Glutamatergic neuron (in vitro differentiated cells): ENCODE measurements around the gene SPAG6. TPM values are rescaled to one million over a fixed set of nuclear protein-coding genes. Genes with fewer than 3 reads are reported as not detected.

Experiments
- DNase-seq: peaks from one replicate; pipeline ENCODE4 v3.0.0; 2022
- H3K27ac Mint-ChIP-seq: one replicate; pipeline ENCODE4 v1.8.0; 2020; ENCODE audit warnings: mild to moderate bottlenecking, mixed read lengths, inconsistent platforms; ENCODE audit not compliant: unreplicated experiment
- H3K27me3 Mint-ChIP-seq: one replicate; pipeline ENCODE4 v1.8.0; 2020; ENCODE audit warnings: mild to moderate bottlenecking, moderate library complexity, mixed read lengths, inconsistent platforms; ENCODE audit not compliant: unreplicated experiment
- H3K36me3 Mint-ChIP-seq: one replicate; pipeline ENCODE4 v1.8.0; 2020; ENCODE audit warnings: mild to moderate bottlenecking, mixed read lengths, inconsistent platforms; ENCODE audit not compliant: unreplicated experiment
- H3K4me1 Mint-ChIP-seq: one replicate; pipeline ENCODE4 v1.8.0; 2020; ENCODE audit warnings: mild to moderate bottlenecking, low read depth, mixed read lengths, inconsistent platforms; ENCODE audit not compliant: unreplicated experiment
- H3K4me3 Mint-ChIP-seq: one replicate; pipeline ENCODE4 v1.8.0; 2020; ENCODE audit warnings: mild to moderate bottlenecking, mixed read lengths, inconsistent platforms; ENCODE audit not compliant: unreplicated experiment
- H3K9me3 Mint-ChIP-seq: one replicate; pipeline ENCODE4 v1.8.0; 2020; ENCODE audit warnings: mild to moderate bottlenecking, moderate library complexity, mixed read lengths, inconsistent platforms; ENCODE audit not compliant: unreplicated experiment
- total RNA-seq: library from RNA; stranded (reverse); fragmentation: NEBNext Ultra II Directional; extraction: Animal tissue kit (Norgen Biotek cat#: 25700); gene quantifications from one replicate; pipeline ENCODE4 v1.2.1, GENCODE V29; 2021; ENCODE audit not compliant: unreplicated experiment
- TF ChIP-seq, protein P1 (sequence below): fragments of 200-600 bp; sonication (generic); IDR thresholded peaks from one replicate; pipeline ENCODE4 v1.5.0; 2021; ENCODE audit not compliant: partially characterized antibody, unreplicated experiment

SPAG6 gene
- total RNA-seq, 1 donor from 2014 or later = not detected

DNA sequence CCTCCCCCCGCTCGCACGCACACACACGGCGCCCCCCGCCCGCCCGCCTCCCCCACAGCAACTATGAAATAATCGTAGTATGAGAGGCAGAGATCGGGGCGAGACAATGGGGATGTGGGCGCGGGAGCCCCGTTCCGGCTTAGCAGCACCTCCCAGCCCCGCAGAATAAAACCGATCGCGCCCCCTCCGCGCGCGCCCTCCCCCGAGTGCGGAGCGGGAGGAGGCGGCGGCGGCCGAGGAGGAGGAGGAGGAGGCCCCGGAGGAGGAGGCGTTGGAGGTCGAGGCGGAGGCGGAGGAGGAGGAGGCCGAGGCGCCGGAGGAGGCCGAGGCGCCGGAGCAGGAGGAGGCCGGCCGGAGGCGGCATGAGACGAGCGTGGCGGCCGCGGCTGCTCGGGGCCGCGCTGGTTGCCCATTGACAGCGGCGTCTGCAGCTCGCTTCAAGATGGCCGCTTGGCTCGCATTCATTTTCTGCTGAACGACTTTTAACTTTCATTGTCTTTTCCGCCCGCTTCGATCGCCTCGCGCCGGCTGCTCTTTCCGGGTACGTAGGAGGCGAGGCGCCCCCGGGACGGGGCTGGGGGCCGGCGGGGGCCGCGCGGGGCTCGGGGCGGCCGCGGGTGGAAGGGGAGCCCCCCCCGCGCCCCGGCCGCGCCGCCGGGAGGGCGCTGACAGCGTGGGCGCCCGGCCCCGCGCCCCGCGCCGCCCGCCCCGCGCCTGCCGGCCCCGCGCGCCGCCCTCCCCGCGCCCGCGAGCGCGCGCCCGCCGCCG is 24.0 kb upstream of the SPAG6 start:
- TF ChIP-seq, protein P1, sequence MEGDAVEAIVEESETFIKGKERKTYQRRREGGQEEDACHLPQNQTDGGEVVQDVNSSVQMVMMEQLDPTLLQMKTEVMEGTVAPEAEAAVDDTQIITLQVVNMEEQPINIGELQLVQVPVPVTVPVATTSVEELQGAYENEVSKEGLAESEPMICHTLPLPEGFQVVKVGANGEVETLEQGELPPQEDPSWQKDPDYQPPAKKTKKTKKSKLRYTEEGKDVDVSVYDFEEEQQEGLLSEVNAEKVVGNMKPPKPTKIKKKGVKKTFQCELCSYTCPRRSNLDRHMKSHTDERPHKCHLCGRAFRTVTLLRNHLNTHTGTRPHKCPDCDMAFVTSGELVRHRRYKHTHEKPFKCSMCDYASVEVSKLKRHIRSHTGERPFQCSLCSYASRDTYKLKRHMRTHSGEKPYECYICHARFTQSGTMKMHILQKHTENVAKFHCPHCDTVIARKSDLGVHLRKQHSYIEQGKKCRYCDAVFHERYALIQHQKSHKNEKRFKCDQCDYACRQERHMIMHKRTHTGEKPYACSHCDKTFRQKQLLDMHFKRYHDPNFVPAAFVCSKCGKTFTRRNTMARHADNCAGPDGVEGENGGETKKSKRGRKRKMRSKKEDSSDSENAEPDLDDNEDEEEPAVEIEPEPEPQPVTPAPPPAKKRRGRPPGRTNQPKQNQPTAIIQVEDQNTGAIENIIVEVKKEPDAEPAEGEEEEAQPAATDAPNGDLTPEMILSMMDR = no peak
- Mint-ChIP-seq H3K4me3 (peak overlapping the region; percentile 83), H3K27me3 (peaks cover 36% of the 10 kb centered on the region), H3K9me3 (peaks cover 20% of the 10 kb centered on the region), H3K36me3 (peaks cover 4% of the 10 kb centered on the region), H3K4me1 (peaks cover 17% of the 10 kb centered on the region), H3K27ac (no peak overlapping the region)
- peak; percentile 75 for DNase-seq

DNA sequence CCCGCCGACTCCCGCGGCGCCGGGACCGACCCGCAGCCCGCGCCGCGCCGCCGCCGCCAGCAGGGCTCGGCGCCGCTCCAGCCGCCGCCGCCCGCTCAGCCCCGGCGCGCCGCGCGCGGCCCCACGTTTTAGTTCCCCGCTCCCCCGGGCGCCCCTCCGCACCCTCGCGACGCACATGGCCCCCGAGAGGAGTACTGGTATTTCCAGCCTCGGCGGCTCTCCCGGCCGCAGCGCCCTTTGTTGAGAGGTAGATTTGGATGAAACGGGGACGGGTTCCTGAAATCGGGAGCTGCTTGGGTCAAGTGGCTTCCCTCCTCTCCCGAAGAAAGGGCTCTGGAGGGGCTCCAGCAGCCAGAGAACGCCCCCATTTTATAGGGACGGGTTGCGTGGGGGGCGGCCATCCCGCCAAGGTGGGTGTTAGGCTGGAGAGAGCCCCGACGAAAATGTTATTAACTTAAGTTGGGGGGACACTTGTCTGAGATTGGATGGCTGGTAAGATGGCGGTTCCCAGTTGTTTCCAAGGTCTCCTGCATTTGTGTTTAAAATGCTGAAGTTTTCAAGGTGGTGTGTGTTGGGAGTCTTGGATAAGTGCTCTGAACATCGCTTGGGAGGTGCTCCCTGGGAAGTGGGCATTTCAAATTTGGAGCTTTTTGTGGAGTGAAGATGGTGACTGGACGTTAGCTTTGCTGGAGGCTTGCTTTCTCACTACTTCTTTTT is 23.2 kb upstream of the SPAG6 start:
- Mint-ChIP-seq H3K4me3 (peak overlapping the region; percentile 93), H3K27ac (peak overlapping the region; percentile 91), H3K36me3 (peaks cover 4% of the 10 kb centered on the region), H3K4me1 (peaks cover 16% of the 10 kb centered on the region), H3K9me3 (peaks cover 20% of the 10 kb centered on the region), H3K27me3 (peaks cover 33% of the 10 kb centered on the region)
- TF ChIP-seq, protein P1 = no peak
- peak; percentile 25 for DNase-seq

DNA sequence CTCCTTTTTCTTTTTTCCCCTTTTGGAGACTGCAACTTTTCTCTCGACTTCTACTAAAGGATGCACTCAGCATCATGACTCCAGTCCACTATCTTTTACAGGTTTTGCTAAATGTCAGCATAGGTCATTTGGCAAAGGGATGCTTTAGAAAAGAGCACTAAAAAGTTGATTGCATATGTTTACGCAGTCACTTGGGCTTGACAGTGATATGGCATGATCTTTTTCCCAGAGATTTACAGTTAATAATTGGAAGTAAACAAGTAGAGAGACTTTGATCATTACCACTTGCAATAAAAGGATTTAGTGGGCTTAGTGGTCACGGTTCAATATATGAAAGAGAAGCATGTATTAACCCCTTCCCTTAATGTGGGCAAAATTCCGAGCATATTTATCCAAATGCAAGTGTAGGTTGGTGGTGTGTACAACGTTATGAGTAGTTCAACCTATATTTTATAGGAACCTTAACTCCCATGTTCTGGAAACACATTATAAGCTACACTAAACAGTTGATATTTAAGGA is 22.6 kb upstream of the SPAG6 start:
- peak overlapping the region; percentile 93 for H3K4me3 Mint-ChIP-seq
- peaks cover 33% of the 10 kb centered on the region for H3K27me3 Mint-ChIP-seq
- TF ChIP-seq, protein P1 = no peak
- H3K27ac Mint-ChIP-seq = peak overlapping the region; percentile 91
- peaks cover 4% of the 10 kb centered on the region for H3K36me3 Mint-ChIP-seq
- no peak for DNase-seq
- peaks cover 20% of the 10 kb centered on the region for H3K9me3 Mint-ChIP-seq
- H3K4me1 Mint-ChIP-seq = peaks cover 16% of the 10 kb centered on the region

DNA sequence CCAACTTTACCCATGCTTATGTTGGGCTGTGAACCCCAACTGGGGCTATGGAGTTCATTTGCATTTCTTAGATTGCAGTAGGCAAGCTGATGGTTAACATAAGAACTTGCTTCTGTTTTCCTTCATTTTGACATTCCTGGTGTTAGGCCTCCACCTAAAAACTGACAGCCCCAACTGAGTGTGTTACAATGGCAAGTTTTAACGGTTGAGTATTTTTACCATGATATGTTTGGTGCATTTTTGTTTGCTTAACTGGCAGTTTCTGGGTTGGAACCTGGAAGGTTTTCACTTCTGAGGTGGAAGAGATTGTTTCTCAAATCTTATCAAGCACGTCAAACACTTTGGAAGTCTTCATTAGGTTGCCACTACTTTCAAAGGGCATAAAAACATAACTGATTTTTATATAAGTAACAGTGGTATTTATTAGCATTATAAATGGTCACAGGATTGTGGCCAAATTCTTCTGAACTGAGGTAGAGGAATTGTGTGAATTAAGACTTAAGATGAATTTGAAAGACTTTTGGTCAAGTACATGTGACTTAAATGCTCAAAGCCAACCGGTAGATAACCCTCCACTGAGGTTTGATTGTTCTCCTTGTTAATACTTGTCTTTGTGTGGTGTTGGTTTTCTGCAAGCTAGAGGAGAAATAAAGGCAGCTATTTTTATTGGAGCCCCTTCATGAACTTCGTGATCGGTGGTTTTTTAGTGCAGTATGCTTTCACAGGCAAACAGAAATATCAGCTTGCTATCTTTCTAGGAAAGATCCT is 21.6 kb upstream of the SPAG6 start:
- peak overlapping the region; percentile 1 for H3K4me3 Mint-ChIP-seq

More for the DNA sequence above, 21.6 kb upstream of the SPAG6 start:
- peaks cover 4% of the 10 kb centered on the region for H3K36me3 Mint-ChIP-seq
- TF ChIP-seq, protein P1 = no peak
- H3K4me1 Mint-ChIP-seq = peaks cover 16% of the 10 kb centered on the region
- no peak for DNase-seq
- H3K9me3 Mint-ChIP-seq = peaks cover 20% of the 10 kb centered on the region
- H3K27ac Mint-ChIP-seq = no peak overlapping the region
- H3K27me3 Mint-ChIP-seq = peaks cover 33% of the 10 kb centered on the region
